ENCODE data around the gene ZNF213.
"Not testable (repeated sequence)": the region's sequence is repeated elsewhere in the genome, so short reads cannot be mapped to it uniquely, and the experiment has no call there.

The ZNF213 gene

DNA sequence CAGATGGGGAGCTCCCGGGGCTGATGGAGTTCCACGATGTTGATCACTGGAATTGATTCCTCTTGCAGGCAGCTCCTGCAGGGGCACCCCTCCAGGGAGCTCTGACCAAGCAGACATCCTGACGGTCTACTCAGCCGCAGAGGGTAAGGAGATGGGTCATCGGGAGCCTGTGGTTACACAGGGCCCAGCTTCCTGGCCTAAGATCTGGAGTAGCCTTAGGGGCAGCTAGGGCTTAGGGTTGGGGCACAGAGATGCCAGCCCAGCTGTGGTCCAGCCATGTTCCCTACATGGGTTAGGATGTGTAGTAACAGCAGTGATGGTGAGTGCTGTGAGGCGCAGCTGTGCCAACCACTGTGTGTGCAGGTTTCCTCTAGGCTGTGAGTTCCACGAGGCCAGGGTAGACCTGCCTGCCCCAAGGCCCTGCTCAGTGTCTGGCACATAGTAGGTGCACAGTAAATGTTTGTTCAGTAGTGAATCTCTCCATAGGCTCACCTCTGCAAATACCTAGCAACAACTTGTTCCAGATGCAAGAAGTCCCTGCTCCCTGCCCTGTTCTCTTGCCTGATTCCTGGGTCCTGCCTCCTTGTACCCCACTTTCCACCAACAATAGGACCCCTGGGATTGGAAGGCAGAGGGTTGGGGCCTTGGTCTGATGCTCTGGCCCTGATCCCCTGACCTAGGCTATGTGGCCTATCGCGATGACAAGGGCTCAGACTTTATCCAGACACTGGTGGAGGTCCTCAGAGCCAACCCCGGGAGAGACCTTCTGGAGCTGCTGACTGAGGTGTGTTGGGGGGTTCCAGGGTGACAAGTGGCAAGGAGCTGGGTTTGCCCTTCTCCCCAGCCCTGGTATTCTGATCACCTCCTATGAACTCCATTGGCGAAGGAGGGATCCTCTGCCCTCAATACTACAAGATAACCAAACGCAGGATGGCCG is 13.7 kb downstream of the ZNF213 start:
- DNase-seq (ENCODE audit: low read depth): no peak

GRCh38 chr16:3149193-3149530 is 14.3 kb downstream of the ZNF213 start:
- DNase-seq (ENCODE audit: low read depth): no peak

DNA sequence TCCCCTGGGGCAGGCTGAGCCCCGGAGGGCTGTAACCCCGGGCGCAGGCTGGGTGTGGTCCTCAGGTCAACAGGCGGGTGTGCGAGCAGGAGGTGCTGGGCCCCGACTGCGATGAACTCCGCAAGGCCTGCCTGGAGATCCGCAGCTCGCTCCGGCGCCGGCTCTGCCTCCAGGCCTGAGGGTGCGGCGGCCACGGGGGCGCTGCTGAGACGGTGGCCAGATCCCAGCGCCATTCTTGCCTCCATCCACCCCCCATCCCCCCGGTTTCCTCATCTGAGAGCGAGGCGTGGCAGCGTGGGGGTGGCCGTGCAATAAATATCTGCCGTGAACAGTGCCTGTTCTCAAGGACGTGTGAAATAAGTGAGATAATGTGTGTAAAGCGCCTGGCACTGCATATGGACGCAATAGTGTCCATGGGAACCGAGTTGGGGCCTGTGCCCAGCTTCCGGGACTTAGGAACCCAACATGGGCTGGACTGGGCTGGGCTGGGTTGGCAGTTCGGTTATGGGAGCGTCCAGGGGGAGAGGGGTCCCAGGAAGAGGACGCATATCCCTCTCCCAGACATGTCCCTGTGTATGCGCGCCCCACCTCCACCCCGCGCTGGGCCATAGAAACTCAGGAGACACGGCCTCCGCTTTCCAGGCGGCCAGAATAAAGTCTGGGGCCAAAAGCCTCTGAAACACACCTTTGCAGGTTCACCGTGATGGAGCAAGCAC is 15.0 kb downstream of the ZNF213 start:
- no peak for DNase-seq (ENCODE audit: low read depth)

GRCh38 chr16:3150346-3151218 is 15.8 kb downstream of the ZNF213 start:
- DNase-seq (ENCODE audit: low read depth): peak; percentile 95

GRCh38 chr16:3152027-3152276 is 17.1 kb downstream of the ZNF213 start:
- DNase-seq (ENCODE audit: low read depth): no peak

GRCh38 chr16:3152277-3152990 is 17.6 kb downstream of the ZNF213 start:
- DNase-seq (ENCODE audit: low read depth): peak; percentile 75

GRCh38 chr16:3152991-3153368 is 18.2 kb downstream of the ZNF213 start:
- DNase-seq (ENCODE audit: low read depth): no peak

GRCh38 chr16:3155181-3155580 is 20.4 kb downstream of the ZNF213 start:
- DNase-seq (ENCODE audit: low read depth): no peak

GRCh38 chr16:3155972-3156371 is 21.1 kb downstream of the ZNF213 start:
- DNase-seq (ENCODE audit: low read depth): no peak

DNA sequence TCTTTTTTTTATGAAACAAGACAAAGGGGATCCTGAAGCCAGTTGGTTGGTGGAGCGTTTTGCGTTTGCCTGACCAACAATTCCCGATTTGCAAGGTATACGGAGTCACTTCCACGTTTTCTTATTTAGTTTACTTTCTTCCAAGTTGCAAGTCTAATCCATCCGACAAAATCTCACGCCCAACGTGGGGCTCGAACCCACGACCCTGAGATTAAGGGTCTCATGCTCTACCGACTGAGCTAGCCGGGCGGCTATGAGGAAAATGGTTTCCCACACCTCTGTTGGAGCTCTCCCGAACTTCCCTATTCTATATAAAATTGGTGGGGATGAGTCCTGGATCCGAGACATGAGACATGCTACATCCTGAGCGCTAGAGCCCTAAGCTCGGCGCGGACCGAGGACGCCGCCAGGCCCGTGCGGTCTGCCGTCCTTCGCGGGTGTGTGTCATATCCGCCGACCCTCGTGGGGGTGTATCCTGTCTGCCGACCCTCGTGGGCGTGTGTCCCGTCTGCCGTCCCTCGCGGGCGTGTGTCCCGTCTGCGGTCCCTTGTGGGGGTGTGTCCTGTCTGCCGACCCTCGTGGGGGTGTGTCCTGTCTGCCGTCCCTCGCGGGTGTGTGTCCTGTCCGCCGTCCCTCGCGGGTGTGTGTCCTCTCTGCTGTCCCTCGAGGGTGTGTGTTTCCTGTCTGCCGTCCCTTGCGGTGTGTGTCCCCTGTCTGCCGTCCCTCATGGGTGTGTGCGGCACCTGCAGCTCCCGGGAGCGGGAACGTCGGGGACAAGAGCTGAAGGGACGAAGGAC is 22.6 kb downstream of the ZNF213 start:
- DNase-seq (ENCODE audit: low read depth): no peak

DNA sequence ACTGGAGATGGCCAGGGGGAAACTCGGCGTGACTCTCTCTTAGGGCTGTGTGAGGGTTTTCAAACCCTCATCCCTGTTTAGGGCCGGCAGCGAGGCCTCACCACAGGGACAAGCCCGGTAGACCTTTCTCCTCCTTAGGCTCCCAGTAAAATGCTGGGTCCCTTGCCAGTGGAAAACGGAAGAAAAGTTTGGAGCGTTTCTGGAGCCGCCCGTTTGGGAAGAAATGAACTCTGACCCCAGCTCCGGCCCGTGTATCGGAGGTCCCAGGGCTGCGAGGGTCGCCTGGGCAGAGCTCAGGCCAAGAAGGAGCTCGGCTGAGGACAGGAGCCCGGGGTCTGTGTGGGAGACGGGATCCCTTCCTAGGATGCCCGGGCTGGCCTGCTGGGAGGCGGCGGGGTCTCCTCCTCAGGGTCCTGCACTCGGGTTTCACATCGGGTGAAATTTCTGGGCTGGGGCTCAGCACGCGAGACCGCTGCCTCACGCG is 23.2 kb downstream of the ZNF213 start:
- no peak for DNase-seq (ENCODE audit: low read depth)

- DNase-seq (ENCODE audit: low read depth): peak; percentile 79
Measured at GRCh38 chr16:3158510-3159314, 23.9 kb downstream of the ZNF213 start.

DNA sequence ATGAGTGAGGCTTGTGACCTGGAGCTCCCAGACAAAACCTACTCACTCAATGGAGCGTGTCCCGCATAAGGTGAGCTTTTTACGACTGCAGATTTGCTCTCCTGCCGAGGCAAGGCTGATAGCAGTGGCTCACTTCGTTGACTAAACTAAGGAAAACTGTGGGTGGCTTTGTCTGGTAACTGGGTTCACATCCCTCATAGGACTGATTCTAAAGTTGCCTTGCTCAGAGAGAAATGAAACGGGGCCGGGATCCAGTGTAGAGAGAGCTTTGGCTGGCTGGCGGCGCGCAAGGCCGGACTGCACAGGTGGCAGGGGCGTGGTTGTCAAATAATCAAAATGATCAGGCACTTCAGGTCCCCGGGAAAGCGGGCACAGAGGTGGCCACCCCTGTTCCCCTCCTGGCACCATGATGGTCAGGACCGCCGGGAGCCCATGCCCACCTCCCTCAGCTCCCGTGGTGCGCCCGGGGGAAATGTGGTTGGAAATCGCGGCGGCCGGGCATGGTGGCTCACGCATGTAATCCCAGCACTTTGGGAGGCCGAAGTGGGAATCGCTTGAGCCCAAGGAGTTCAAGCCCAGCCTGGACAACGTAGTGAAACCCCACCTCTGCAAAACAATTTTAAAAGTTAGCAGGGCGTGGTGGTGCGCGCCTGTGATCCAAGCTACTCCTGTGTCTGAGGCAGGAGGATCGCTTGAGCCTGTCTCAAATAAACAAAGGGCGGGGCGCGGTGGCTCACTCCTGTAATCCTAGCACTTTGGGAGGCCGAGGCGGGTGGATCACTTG is 26.6 kb downstream of the ZNF213 start:
- no peak for DNase-seq (ENCODE audit: low read depth)

- DNase-seq (ENCODE audit: low read depth): no peak
Measured at GRCh38 chr16:3164121-3164991, 29.5 kb downstream of the ZNF213 start.

DNA sequence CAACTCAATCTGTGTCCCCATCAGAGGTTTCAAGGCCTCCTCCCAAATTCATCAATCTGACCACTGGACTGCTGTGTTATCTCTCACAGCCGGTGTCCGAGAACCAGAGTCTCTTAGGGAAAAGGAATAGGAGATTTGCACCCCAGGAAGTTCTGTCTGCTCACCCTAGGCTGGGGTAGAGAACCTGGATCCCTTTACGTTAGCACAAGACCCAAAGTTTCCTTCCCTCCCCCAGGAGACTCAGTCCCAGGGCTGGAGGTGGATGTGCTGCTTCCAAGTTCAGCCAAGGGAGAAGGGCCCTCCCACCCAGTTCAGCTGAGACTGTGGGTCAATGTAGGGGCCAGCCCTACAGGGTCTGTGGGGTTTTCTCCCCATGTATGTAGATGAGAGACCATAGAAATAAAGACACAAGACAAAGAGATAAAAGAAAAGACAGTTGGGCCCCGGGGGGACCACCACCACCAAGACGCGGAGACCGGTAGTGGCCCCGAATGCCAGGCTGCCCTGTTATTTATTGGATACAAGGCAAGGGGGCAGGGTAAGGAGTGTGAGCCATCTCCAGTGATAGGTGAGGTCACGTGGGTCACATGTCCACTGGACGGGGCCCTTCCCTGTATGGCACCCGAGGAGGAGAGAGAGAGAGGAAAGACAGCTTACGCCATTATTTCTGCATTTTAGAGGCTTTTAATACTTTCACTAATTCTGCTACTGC is 30.4 kb downstream of the ZNF213 start:
- DNase-seq (ENCODE audit: low read depth): no peak

DNA sequence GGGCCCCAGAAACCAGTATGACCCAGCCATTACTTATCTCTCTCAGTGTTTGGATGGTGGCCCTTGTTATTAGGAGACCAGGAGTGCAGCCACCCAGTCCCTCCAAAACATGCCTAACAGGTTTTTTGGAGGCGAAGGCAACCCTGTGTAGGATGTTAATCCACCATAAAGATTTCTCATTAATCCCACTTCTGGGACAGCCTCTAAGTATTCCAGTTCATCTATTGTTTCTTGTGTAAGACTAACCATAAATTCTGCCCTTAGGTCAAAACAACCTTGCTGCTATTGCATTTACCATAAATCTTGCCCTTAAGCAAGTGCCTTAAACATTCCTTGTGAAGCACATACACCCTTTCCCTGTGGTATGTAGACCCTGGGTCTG is 31.7 kb downstream of the ZNF213 start:
- DNase-seq (ENCODE audit: low read depth): no peak

DNA sequence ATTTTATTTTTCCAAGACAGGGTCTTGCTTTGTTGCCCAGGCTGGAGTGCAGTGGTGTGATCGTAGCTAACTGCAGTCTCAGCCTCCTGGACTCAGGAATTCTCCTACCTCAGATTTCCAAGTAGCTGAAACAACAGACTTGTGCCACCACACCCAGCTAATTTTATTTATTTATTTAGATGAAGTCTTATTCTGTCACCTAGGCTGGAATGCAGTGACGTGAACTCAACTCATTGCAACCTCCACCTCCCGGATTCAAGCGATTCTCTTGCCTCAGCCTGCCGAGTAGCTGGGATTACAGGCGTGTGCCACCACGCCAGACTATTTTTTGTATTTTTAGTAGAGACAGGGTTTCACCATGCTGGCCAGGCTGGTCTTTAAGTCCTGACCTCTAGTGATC is 33.9 kb downstream of the ZNF213 start:
- DNase-seq (ENCODE audit: low read depth): not testable (repeated sequence)

Measured in stimulated activated CD8-positive, alpha-beta memory T cell treated with anti-CD3 and anti-CD28 coated beads, Interleukin-4, amount 100 ng/mL, for 24 hours (primary cell).